HG02943 (cell line): Measurements from ENCODE around the gene HOXB9.

Experiments used
- ATAC-seq: cut with Tn5 transposase; IDR thresholded peaks from one replicate; pipeline ENCODE4 v1.9.1; 2021; ENCODE audit warnings: mild to moderate bottlenecking, low read depth, moderate library complexity; ENCODE audit not compliant: unreplicated experiment

The HOXB9 gene

DNA sequence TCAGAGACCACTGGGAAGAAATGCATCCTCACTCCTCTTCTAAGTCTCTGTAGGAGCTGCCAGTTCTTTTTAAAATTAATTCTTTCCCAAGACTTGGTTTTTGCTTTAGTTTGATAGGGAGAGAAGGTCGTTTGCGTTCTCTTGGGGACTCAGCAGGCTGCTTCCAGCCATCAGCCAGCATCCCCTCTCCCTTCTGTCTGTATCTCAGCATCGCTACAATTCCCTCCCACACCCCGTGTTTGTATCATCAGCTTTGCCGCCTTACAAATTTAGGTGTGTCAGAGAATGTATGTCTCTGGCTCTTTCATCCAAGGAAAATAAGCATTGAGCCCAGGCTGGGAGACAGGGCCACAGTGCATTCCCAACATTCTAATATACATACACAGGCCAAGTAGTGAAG lies 26.8 kb downstream of the HOXB9 start:
- ATAC-seq: no peak

DNA sequence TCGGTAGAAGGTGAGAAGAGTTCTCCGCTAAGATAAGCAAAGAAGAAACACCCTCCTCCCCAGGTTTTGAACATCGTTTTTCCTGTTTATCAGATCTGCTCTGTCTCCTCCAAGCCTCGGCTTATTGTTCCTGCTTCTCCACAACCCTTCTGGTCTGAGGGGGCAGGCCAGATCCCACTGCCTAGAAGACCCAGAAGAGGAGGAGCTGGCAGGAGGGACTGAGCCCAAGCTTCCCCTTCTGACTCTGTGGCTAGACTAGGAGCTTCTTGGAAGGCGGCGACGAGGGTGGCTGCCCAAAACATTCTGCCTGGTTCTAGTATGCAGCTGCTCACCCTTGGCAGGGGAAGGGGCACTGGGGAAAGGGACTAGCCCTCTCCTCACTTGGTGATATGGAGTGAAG lies 27.4 kb downstream of the HOXB9 start:
- no peak for ATAC-seq

DNA sequence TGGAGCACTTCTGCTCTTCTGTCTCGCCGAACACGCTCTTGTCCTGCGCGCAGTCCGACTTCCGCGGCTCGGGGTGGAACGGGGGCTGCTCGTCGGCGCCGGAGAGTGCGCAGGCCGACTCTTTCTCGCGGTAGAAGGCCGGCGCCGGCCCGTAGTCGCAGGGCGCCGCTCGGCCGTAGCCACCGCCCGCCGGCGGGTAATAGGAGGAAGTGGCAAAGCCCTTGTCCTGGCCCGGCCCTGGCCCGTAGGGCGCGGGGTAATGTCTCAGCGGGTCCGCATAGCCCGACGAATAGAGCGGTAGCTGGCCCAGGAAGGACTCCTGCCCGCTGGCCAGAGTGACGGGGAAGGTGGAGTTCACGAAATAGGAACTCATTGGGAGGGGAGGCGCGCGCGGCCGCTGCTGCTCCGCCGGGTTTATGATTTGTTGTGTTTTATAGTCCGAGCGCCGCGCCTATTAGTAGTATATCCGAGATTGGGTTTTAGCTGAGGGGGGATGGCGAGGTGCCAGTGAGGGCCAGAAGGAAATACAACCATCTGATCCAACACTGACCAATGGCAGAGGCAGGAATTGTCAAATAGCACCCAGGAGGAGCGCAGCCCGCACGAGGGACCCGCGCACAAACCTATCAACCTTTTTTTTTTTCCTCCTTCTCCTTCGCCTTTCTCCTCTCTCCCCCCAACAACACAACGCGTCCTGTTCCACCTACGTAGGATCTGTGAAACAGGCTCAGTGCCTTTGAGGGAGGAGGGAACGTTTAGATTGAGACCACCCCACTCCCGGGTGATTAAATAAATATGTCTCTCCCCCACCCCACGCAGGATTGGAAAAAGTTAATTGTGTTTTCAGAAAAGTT lies 28.2 kb downstream of the HOXB9 start:
- ATAC-seq: no peak

DNA sequence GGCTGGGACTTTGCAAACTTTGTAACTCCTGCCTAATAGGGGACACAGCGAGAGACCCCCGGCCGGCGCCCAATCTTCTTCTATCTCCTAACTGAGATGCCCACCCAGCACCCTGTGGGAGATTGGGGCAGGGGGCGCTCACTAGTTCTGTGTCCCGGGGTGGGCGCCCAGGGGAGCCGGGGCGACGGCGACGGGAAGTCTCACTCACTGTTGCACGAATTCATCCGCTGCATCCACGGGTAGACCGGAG lies 28.7 kb downstream of the HOXB9 start:
- no peak for ATAC-seq

DNA sequence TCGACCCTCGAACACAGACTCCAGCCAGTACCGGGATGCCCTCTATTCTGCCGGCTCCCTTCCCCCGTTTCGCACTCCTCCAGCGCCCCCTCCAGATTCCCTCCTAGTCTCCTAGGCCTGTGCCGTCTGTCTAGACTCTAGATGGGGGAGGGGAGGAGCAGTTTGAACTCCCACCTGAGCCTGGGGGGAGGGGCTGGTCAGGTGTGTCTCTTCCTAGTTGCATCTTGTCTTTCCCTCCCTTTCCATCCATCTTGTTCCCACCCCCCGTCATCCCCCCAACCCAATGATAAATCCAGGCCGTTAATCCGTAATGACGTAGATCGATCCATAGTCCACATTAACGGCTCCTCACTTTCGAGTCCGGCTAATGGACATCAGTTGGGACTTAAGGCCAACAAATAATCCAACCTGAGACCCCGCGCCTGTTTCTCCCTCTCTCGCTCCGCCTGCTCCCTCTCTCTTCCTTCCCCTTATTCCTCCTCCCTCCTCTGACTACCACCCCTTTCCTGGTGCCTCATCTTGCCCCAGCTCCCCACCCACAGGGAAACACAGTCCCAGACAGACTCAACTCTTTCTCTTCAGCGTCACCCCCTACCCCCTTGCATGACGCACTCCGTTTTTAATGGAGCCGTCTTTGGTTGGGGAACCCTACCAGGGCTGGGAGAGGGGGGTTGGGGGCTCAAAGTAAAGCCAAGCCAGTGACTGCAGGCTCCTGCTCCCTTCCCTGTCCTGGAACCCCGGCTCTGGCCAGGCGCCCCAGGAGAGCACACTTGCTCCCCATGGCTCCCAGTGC lies 29.2 kb downstream of the HOXB9 start:
- ATAC-seq: no peak

DNA sequence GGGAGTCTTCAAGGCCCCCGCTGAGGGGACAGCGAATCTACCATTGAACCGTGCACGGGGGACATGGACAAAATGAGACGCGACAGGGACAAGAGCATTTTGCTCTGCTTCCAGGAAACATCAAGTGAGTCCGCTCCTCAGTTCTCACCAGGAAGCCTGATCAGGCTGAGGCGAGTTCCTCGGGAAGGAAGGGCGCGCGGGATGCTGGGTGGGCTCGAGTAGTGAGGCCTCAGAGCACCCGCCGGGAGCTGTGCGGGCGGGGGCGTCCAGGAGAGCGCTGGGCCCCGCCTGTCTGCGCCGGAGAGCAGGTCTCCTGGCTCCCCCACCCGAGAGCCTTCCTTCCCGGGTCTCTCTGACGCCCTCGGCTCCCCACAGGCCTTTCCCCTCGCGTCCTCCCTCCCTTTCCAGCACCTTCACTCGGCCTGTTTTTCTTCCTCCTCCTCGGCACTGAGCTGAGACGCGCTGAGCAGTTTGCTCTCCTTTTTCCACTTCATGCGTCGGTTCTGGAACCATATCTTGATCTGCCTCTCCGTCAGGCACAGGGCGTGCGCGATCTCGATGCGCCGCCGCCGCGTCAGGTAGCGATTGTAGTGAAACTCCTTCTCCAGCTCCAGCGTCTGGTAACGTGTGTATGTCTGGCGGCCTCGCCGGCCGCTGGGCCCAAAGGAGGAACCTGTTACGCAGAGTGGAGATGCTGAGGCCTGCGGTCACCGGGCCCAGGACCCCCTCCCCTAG lies 30.0 kb downstream of the HOXB9 start:
- ATAC-seq: no peak

DNA sequence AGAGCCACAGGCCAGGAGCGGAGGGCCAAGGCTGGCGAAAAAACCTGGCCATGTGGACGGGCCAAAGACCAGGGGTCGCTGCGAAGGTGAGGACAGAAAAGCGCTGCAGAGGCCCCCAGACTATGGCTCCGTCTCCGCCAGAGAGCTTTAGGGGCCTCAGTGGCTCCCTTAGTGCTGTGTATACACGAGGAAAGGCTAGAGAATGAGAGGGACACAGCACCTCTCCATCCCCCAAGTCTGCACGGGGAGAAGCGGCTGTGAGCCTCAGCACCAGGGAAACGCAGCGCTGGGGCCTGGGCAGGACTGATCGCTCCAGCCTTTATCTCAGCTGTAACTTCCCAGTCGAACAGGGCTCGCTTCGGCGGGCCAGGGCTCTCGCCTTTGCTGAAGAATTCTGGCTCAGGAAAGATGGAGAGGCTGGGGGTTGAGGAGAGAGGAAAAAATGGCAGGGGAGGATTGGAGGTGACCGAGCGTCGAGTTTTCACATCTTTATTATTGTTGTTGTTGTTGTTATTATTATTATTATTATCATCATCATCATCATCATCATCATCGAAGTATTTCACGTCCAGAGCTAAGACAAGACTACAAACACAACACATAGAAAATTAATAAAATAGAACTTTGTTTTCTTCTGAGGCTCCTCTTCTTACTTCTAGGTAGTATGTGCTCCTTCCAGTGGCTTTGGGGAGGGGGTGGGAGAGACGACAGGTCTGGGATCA lies 30.7 kb downstream of the HOXB9 start:
- no peak for ATAC-seq

DNA sequence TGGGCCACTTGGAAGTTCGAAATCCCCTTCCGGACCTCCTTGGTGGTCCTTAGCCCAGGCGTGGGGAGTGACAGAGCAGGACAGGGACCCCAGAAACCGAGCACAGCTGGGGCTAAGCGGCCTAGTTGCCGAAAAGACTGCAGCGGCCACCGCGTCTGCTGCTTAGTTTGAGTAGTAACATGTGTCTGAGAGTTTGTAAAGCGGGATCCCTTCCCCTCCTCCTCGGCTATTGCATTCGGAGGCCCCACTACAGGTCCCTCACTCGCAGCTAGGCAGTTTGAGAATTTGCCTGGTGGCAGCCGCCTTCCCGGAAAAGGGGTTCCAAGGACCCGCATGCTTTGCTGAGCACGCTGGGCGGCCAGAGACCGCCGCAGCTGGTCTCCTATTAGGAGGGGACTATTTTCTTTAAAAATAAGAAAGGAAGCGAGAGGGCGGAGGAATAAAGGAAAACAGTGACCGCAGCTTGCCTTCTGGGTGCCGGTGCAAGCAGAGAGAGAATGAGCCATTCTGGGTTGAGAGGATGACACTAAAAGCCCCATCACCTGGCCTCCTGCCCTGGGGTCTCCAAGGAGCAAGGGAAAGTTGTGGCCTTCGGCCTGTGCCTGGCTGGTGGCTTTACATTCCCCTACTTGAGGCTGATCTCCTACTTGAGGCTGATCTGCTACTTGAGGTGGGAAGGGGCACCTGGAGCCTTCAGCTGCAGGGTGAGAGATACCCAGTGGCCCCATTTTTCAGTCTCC lies 31.4 kb downstream of the HOXB9 start:
- no peak for ATAC-seq

DNA sequence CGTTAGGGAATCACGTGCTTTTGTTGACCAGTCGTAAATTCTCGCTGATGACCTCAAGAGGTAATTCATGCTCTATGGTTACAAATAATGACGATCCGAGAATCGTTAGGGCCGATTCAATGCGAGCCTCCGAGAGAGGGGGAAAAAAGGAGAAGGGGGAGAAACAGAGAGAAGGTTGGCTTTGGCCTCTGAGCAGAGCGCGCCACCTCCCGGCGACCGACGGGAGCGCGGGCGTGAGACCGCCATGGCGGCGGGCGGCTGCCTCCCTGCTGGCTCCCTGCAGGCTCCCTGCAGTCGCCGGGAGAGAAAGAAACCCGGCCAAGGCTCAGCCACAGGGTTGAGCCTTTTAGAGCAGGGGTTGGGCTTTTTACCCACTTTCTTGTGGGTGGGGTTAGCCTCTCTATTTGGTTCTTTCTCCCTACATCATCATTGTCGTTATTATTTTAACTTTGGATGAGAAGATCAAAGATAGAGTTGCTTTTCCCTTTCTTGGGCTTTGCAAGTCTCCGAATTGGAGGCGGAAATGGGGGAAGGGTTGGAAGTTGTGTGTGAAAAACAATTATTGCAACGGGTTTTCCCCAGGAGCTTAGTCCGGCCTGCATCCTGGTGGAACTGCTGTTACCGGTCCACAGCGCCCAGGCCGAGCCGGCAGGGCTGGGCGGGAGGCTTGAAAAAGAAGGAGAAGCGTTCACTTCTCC lies 32.2 kb downstream of the HOXB9 start:
- no peak for ATAC-seq

DNA sequence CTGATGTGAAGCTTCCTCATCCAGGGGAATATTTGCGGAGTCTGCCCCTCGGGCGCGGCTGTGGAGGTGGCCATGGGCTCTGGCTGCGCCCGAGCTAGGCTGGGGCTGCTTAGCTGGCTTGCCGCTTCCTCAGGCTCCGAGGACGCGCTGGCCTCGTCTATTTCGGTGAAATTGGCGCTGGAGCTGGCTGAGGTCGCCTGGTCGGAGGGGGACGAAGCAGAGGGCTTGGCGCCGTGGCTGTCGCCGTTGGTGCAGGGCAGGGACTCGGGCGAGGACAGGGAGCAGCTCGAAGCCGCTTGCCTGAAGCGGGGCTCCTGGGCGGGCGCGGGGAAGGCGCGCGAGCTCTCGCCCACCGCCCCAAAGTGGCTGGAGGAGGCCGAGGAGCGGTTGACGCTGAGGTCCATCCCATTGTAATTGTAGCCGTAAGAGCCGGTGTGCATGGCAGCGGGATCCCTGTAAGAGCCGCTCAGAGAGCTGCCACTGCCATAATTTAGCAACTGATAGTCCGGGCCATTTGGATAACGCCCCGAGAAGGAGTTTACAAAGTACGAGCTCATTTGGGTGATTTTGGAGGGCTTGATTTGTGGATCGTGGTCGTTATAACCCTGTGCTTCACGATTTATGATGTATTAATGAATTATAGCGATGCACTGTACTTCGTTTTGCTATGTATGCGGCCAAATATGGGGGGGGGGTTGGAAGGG lies 32.9 kb downstream of the HOXB9 start, which contains the start of gene HOXB5:
HOXB5 (minus strand) TSS at position 654 of the 704 bp plus-strand sequence; CDS start at position 557, 97 bp downstream.
- ATAC-seq: no peak

DNA sequence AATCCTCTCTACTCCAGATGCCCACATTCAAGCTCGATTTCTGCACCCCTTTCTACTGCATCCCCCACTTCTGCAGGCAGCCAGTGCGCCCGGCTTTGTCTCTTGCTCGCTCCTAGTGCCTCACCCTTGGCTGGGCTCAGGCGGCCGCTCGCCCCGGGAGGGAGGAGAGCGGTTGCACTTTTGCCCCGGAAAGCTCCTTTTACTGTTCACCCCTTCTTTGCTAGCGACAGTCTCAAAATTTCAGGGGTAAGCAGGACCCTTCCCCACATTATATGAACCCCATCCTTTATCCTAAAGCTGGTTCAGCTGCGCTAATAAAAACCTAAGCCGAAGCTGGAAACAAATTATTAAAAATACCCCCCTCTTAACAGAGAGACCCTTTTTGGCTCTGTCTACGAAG lies 33.6 kb downstream of the HOXB9 start:
- ATAC-seq: no peak

DNA sequence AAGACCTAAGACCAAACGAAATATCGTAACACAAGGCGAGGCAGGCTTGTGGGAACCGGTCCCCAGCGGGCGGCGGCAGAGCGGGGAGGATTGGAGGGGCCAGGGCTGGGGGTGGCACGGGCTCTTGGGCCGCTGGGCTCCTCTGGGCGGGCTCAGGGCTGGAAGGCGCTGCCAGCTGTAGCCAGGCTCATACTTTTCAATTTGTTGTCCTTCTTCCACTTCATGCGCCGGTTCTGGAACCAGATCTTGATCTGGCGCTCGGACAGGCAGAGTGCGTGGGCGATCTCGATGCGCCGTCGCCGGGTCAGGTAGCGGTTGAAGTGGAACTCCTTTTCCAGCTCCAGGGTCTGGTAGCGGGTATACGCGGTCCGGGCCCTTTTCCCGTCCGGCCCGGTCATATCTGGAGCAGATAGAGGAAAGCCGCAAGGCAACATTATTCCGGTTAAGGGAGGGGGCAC lies 34.1 kb downstream of the HOXB9 start:
- ATAC-seq: no peak

DNA sequence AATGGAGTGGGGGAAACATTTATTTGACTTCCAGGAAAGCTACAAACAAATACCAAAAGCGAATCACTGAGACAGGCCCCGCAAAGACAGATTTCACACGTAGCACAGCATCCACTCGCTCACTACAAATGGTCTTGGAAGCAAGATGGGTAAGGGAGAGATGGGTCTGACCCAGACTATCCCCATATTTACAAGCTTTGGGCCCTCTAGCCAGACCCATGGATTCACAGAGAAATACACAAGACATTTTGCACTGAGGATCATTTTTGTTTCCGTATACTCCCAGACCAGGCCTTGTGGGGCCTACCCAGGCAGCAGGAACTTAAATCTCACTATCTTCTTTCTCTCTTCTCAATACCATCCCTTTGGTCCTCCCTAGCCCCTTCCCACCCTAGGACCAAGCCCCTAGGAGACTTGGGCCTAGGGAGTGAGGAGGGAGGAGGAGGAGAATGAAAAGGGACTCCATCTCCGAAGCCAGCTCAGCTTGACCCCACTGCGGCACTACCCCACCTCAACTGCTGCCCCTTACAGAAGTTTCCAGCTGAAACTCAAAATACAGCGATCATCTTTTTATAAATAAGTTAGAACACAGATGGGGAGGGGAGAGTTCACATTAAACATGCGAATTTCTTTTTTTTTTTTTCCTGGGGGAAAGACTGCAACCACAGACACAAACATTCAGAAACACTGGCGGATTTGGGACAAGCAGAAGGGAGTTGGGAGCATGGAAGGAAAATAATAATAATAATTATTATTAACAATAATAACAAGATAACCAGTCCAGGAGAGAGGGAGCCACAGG lies 34.7 kb downstream of the HOXB9 start:
- ATAC-seq: no peak

DNA sequence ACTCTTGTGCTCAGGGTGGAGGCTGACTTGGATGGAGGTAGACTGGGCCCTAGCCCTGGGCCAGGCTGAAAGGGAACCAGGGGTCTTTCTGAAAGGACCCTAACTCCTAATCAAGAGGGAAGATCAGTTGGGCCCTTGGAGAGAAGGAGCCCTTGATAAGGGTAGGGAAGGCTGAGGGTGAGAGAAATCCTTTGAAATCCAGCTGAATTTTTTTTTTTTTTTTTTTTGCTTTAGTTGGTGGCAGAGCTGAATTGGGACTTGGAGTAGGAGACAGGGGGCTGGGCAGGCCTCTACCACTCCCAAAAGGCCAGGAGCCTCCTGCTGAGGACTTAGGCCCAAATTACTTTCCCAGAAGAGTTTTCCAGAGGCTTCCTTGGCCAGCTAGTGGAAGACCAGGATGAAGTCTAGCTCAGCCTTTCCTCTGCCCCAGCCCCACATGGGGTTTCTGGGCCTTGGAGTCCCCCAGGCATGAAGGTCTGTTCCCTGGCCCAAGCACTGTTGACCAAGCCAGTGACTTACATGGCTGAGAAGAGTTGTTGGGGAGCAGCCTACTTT lies 35.5 kb downstream of the HOXB9 start:
- no peak for ATAC-seq

DNA sequence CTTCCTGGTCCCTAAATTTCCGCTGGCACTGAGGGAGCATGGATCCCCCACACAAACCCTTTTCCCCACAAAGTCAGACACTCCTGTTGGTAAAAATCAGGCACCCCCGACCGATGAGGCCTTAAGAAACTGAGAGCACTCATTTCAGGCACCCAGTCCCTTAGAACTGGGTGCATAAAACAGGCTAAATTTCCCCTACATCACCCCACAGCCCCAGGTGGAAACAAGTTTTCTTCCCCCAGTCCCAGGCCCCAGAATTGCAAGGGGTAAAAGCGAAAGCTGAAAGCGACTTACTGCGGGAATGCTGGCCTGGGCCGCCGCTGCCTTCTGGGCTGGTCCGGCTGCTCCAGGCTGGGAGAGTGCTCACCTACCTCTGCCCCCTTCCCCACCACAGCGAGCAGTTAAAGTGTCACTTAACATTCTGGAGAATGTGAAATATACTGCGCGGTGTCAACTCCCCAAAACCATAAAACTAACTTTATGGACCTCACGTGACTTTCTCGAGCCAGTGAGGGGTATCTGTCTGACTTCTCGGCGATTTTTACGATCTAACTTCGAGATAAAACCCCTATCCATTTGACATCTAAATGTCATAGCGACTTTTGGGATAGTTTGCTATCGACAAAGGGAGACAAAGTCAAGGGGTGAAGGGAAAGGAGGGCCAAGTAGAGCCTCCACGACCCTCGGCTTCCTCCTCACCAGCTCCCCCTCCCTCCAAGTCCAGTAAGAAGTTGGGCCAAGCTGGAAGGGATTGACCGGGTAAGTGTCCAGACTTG lies 36.1 kb downstream of the HOXB9 start, which contains the start of gene HOXB3:
HOXB3 (minus strand) TSS at position 411 of the 776 bp plus-strand sequence. CDS start 37,767 bp downstream, outside the sequence.
- ATAC-seq: no peak

DNA sequence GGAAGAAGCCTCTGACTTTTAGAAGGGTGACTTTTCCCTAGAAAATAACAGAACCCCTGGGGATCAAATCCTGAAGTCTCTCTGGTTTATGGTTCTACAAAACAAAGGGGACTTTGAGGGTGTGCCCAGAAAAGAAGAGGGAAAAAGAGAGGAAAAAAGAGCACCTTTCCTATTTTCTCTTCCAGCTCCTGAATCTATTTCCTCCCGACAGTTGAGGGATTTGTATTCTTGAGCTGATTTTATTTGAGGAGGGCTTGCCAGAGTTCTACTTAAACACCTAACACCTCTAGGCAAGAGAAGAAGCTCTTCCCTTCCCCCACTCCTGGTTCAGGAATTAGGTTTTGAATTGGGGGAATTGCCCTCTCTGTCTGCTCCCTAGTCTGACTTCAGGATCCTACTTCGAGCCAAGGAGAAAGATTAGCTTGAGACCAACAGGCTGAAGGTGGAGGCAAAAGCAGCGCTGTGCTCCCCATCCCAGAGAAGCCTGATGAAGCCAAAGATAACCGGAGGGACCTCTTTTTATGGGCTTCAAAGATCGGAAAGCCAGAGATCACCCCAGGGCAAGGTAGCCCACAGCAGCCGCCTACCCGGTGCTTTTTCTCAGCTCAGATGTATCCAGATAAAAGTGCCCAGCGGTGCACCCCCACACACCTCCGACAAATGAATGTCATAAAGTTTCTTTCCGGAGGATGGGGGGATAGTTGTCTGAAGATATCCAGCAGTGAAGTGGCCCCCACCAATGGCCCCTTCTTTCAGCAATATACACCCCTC lies 36.9 kb downstream of the HOXB9 start:
- ATAC-seq: no peak
